Activated CD4-positive, alpha-beta T cell treated with anti-CD3 and anti-CD28 coated beads for 24 hours (primary cell): ENCODE measurements around the gene SREK1.

Experiments
- DNase-seq, 2 donors: peaks; one replicate each; pipeline ENCODE4 v3.0.0-alpha.2; 2020; ENCODE audit warnings: low read depth in 2 of 2

The SREK1 gene

GRCh38 chr5:66164044-66164790 lies 20.1 kb downstream of the SREK1 start:
- DNase-seq: no peak

GRCh38 chr5:66168226-66168625 lies 24.1 kb downstream of the SREK1 start:
- no peak for DNase-seq

GRCh38 chr5:66169534-66169933 lies 25.4 kb downstream of the SREK1 start:
- no peak for DNase-seq

- DNase-seq: no peak
Observed at GRCh38 chr5:66170195-66170919, 26.3 kb downstream of the SREK1 start.

- peak in 1 of 2 donors; percentile 24 for DNase-seq
Observed at GRCh38 chr5:66171349-66172344, 27.5 kb downstream of the SREK1 start.

- DNase-seq: no peak
Observed at GRCh38 chr5:66174338-66174737, 30.2 kb downstream of the SREK1 start.

GRCh38 chr5:66178799-66179198 lies 34.7 kb downstream of the SREK1 start:
- no peak for DNase-seq

- no peak for DNase-seq
Observed at GRCh38 chr5:66179297-66180051, 35.4 kb downstream of the SREK1 start.

GRCh38 chr5:66180282-66181155 lies 36.4 kb downstream of the SREK1 start:
- DNase-seq: no peak

GRCh38 chr5:66186108-66186507 lies 42.0 kb downstream of the SREK1 start:
- DNase-seq: no peak

GRCh38 chr5:66193419-66193818 lies 49.3 kb downstream of the SREK1 start:
- no peak for DNase-seq

- DNase-seq: no peak
Observed at GRCh38 chr5:66197764-66198405, 53.8 kb downstream of the SREK1 start.

GRCh38 chr5:66198837-66199236 lies 54.7 kb downstream of the SREK1 start:
- DNase-seq: no peak

- no peak for DNase-seq
Observed at GRCh38 chr5:66203531-66203930, 59.4 kb downstream of the SREK1 start.

- no peak for DNase-seq
Observed at GRCh38 chr5:66206465-66206864, 62.4 kb downstream of the SREK1 start.

- no peak for DNase-seq
Observed at GRCh38 chr5:66207800-66208561, 63.9 kb downstream of the SREK1 start.

- DNase-seq: no peak
Observed at GRCh38 chr5:66209350-66209749, 65.2 kb downstream of the SREK1 start.

- DNase-seq: no peak
Observed at GRCh38 chr5:66209794-66210193, 65.7 kb downstream of the SREK1 start.

GRCh38 chr5:66213533-66213932 lies 69.4 kb downstream of the SREK1 start:
- no peak for DNase-seq
